Stimulated activated naive CD8-positive, alpha-beta T cell treated with anti-CD3 and anti-CD28 coated beads, Interleukin-15, Interleukin-2, amounts not matched to agents 100 U/mL and 50 U/mL, for 24 hours (primary cell): ENCODE measurements around the gene P2RY14.
A peak's percentile ranks its signal among the peaks of the same experiment; 100 is the strongest.

Experiments
- ATAC-seq: fragments of 150-1000 bp; cut with Tn5 transposase; one replicate; pipeline ENCODE4 v1.10.0; 2021
- DNase-seq: peaks from one replicate; pipeline ENCODE4 v3.0.0; 2021

P2RY14 gene

DNA sequence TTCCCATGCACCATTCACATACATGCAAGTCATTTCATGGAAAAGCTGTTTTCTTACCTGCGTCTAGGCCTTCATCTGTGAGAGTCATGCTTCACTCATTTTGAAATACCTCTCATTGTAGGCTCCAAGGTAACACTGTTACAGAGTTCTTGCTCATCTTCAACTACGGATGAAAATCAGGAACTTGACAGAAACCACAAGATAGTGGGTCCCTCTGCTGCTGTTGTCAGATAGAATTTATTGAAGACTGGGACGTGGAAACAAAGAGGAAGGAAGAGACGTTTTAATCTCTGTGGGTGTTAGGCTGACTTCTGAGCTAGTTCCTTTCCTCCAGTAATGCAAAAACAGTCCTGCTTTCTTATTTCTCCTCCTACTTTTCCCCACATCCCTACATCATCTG is at the start of gene P2RY14:
Gene P2RY14 (minus strand): TSS at position 313 of the 400 bp plus-strand sequence. CDS start 64,226 bp downstream, outside the sequence.
- peak; percentile 41 for ATAC-seq

DNA sequence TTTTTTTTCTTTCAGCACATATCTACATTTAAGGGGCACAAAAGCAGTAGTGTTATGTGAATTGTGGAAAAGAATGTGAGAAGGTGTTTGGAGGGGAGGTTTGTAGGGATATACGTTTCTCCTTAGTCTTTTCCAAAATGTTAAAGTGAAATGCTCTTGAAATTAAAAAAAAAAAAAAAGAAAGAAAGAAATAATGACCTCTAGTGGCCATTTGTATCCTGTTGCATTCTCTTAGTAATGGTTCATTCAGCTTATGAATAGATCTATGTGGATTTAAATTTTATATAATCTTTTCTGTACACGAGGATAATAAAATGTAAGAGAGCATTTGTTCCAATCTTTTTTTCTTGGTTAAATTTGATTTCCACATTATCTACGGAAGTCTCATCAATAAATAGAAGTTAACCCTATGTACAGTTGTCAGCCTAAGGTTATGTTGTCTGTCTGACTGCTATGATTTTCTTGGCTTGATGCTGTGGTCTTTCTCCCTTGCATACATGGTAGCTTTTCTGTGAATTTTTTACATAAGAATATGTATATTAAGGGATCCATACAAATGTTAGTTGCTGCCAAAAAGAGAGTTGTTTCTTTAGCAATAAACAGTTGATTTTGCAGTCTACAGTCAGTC is 49.3 kb upstream of the P2RY14 start:
- no peak for DNase-seq
- no peak for ATAC-seq

More for the DNA sequence above, at the start of gene P2RY14:
- no peak for DNase-seq

DNA sequence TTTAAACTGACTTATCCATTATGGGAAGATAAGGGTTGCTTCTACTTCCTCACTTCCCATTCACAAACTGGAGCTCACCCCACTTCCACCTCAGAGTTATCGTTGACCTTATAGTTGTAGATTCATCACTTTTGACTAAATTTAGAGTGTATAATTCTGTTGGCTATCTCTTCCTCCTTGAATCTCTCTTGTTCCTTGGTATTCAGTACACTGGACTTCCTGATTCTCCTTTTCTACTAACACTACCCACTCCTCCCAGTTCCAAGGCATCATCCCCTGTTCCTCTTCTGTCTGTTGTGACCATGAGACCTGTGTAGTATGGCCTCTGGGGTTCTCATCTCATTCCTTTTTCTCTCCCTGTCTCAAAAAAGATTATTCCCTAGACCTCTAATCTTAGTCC is 44.2 kb upstream of the P2RY14 start:
- ATAC-seq (no peak), DNase-seq (no peak)

DNA sequence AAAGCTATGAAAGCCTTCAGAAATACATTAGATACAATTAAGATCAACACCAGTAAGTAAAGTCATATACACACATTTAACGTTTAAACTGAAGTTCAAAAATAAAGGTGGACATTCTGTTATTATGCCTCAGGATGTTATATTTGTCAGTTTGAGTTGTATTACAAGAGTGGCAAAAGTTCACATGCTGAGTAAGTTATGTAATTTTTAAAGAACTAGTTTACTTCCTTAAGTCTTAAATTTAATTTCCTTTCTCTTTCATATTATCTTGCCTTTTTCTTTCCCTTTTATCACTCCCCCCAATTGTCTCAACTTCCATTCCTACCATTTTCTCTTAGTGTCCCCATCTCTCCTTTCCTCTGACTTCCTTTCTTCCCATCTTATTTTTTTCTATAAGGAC is 43.2 kb upstream of the P2RY14 start:
- no peak for DNase-seq
- ATAC-seq = no peak

DNA sequence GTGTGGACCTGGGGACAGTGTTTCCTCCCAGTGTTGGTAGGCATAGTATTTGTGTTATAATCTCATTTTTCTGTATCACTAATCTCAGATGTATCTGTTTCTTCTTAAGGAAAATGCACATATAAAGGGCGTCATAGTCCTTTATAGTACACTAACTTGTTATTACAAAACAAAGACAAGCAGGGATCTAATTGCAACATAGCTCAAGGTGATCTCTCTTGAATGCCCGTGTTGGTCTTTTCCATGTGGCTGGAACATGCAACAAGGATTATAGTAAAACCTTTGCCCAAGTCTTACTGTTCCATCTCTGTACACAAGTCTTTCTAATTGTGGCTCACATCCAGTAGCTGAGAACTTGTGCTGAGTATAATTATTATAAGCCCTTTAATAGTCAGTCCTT is 41.8 kb upstream of the P2RY14 start:
- no peak for ATAC-seq

DNA sequence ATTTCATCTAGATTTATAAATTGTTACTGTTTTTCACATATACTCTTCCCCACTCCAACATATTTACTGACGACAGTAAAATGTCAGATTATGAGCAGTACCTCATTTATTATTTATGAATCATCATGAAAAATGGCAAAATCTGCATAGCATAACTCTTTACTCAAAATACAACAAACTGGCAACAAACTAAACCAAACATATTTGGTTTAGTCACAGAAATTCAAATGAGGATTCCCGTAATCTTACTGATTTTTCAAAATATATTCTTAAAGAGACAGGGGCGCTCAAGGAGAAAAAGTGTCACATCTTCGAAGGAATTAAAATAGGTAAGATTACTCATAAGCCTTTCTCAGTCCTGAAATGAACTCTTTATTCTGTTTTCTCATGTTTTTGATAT is 41.3 kb upstream of the P2RY14 start:
- ATAC-seq (no peak), DNase-seq (no peak)

More for the DNA sequence above, 41.8 kb upstream of the P2RY14 start:
- no peak for DNase-seq

DNA sequence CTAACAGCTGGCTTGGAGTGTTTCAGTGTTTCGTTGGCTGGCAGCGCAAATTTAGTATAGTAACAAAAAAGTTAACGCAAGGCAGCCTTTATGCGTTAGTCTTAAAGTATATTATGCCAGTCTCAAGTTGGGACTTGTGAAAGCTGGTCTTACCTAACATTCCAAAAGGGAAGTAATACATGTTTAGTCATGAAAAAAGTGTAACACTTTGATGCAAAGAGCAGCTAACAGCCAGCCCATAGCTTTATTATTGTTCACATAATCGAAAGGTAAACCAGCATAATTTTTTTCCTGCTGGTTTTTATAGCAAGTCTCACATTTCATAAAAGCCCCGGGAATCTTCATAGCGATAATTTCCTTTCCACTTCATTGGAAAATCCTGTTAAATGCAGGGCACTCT is 40.6 kb upstream of the P2RY14 start:
- DNase-seq (no peak), ATAC-seq (no peak)

DNA sequence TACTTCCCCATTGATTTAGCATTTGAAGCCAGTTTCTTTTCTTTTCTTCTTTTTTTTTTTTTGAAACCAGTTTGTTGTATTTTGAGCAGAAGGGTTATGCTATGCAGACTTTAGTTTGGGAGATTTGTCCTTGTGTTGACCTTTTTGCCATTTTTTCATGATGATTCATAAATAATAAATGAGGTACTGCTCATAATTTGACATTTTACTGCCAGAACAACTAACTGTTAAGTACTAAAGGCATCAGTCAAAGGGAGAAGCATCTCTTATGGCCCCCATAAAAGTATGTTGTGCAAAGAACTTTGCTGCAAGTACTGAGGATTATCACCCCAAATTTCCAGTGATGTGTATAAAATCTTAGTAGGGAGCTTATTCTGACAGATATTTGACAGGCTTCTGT is 40.0 kb upstream of the P2RY14 start:
- no peak for DNase-seq
- ATAC-seq = no peak

DNA sequence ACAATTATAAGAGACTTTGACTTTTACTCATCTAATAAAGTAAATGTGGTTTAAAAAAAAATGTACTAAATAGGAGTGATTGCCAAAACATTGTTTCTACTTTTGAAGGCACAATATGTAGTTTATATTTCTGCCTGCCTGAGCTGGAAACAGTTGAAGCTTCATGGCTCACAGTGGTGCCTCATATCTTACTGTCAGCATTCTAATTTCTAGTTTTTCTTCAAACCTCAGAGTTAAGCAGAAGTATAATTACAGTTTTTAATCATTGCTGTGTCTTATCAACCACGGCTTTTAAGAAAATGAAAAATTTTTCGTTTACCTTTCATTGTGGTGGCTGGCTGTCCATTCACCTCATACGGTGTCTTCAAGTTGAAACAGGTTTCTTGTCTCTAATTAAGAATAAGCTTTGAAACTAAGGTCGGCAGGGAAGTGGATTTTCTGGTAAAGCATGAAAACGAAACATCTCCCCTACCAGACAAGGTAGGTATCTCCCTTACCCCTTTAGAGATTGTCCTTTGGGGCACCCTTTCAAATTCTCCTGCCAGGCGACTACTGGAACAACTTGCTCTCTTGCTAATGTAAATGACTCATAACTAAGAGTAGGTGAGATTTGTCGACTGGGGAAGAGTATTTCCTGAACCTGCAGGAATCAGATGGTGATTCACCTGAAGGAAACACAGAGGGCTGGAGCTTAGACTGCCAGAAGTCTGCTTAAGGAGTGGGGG is 38.1 kb upstream of the P2RY14 start, which contains the start of gene GPR87:
Gene GPR87 (minus strand): TSS at position 554 of the 725 bp plus-strand sequence. CDS start 16,720 bp downstream, outside the sequence.
- ATAC-seq = peak; percentile 85
- DNase-seq = peak; percentile 10

DNA sequence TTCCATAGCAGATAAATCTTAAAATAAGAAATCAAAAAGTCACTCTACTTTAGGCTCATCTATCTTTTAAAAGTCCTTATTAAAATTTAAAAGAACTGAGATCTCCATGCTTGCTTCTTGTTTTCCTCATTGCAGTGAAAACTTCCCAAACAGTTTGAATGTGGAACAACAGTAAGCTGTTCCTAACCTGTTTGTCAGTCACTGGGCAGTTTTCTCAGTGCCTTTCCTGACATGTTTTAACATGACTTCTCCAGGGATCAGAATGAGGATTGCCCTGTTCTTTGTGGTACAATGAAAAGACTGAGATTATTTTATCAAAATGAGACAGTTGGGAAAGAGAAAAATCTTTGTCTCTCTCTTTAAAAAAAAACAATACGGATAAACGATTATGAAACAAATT is 37.5 kb upstream of the P2RY14 start:
- ATAC-seq (no peak), DNase-seq (no peak)

DNA sequence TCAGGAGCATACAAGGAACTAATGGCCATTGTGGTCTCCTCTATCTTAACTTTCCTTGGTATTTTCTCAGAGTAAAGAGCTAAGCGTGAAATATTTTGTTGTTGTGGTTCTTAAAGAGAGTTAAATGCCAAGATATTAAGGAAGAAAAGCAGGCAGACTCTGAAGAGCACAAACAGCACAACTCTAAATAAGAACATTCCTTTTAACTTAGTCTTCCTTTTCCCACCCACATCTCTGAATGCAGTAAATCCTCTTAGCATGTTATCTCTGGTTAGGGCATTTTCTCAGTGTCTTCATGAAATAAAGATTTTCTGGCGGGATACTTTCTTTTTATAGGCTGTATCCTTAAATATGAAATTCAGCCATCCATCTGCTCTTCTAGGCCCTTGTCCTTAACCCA is 36.8 kb upstream of the P2RY14 start:
- ATAC-seq = no peak
- no peak for DNase-seq

DNA sequence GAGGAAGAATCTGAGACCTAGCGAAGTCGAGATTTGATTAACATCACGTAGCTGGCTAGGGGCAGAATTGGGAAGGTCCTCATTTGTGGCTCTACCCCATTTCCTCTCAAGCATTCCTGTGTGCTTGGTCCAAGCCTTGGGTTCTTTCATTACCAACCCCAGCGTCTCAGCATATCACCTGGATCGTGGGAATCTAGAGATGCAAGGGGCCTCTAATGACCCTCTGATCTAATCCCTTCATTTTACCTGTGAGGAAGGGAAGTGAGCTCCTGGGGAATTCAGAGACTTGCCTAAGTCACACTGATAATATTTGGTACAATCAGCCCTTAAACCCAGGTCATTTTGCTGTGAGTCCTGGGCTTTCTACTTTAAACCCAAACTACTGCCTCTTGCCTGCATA is 36.3 kb upstream of the P2RY14 start:
- DNase-seq (no peak), ATAC-seq (no peak)

DNA sequence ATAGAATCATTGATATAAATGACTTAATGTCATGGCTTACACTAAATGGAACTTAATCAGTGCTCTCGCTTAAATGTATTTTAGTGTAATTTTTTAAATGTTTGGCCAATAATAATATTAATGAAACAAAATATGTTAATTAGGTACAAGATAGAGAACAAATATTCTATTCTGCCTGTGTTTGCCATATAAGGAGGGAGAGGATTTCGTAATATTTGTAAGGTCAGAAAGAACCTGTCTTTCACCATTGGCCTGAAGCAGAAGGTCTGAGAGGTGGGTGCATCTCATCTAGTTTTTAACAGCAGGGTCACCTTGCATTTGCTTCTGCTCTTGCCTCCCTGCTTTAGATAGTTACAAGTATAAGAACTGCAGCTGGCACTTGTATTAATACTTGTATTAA is 35.8 kb upstream of the P2RY14 start:
- DNase-seq (no peak), ATAC-seq (no peak)

DNA sequence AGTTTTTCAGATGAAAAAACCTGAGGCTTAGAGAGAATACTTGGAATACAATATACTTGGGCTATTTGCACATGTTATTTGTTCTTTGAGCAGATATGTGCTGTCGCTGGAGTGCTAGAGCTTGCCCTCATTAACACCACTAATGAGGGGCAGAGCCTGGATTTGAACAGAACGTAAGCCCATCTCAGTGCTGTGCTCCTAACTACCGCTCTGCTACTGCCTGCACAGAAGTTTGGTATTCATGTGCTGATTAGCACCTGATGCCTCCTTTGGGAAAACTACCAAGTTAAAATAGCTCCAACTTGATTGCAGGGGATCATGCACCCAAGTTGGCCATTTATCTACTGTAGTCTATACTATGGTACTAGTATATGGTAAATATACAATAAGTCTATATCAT is 34.6 kb upstream of the P2RY14 start:
- no peak for ATAC-seq
- DNase-seq = no peak

DNA sequence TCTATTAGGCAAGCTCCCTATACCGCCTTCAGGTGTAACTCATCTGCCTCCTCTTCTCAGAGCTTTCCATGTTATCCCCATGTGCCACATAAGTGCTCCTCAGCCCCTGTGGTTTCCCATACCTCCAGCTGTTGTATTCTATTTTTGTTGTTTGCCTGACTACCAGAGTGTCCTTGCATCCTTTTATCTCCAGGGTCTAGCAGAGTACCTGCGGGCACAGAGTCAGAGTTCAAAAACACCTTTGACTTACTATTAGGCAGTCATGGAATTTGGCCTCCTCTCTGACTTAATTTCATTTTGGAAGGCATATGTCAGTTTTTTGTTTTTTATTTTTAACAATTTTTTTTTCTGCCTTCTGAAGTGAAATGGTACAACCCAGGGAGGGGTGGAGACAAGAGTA is 31.2 kb upstream of the P2RY14 start:
- no peak for DNase-seq
- ATAC-seq = no peak

DNA sequence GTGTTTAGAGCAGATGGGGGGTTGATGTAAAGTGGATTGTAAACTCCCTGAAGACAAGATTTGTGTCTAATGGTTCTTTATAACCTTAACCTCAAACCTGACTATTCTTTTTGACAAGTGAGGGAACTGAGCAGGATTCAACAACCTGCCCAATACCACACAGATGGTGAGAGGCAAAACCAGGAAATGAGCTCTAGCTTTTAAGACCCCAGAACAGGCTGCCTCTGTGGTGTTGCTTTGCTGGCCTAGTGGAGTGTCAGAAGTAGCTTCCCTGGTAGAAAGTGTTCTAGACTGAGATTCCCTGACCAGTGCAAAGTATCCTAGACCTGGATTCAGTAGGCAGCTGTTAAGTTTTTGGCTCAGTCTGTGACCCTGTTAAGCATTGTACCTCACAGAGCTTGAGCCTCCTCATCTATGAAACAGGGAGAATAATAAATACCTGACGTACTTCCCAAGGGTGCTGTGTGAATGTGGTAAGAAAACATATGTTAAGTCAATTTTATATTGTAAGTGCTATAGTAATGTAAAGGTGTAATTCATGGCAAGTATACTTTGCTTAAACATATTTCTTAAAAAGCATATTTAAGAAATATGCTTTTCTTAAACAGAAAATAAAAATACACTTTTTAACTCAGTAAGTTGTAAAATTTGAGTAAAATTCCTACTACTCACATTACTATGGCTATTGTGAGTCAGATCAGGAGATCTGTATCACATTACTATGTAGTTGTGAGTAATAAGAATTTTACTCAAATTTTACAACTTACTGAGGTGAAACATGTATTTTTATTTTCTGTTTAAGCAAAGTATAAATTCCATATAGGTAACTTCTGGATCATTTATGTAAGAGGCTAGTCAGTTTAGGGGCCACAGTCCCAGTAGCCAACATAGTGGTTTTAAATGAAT is 29.5 kb upstream of the P2RY14 start:
- DNase-seq (no peak), ATAC-seq (no peak)

DNA sequence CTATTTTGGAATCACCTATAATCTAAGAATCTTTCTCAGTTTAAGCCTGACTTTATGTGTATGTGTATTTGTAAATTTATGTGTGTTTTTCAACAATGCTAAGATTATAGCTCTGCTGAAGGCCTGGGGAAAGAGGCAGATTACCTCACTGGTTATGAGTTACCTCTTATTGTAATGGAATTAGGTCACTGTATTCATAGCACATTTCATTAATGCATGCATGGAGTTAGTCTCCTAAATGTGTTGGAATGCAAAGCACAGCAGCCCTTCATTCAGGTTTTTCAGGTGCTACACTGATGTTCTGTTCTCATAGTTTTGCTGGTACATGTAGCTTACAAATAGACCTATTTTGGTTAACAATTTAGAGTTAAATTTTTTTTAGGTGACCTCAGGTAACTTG is 28.8 kb upstream of the P2RY14 start:
- ATAC-seq (no peak), DNase-seq (no peak)

DNA sequence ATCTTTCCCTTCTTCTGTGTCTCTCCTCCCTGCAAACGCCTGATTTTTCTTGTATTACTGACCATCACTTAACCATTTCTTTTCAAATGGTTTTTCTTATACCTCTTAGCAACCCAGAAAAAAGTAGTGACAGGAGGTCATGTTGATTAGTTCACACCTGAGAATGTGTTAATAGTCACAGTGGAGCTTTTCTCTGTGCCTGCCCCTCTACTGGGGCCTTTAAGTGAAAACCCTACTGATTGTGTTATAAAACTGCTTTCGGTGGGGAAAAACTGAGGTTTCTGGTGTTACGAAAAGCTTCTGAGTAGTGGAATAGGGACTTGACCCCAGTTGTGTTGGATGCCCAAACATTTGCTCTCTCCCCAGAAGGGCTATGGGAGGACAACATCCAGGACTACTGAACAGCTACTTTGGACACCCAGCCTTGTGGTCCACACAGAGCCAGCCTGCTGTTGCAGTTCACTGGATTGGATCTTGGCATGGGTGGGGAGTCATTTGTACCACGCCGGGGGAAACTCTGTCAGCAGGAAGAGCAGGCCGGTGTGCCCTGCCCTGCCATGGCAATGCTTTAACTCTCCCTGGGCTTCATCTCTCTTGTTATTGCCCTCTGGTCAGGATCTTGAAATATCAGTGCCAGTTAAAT is 27.9 kb upstream of the P2RY14 start:
- DNase-seq (no peak), ATAC-seq (peak; percentile 5)

DNA sequence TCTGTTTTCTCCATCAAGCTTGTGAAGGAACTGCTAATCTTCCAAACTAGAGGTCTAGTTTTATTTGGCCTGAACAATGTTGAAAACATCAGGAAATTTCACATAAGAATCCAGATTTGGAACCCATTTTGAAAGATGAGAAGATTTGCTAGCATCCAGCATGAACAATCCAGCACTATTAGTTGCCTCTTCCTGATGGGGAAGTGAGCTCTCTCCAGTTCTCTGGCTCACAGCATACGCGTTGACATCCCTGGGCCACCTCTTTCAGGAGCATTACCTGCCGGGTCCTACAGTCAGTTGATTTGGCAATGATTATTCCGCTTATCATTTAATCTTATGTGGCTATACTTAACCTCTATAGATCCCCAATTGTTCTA is 27.4 kb upstream of the P2RY14 start:
- ATAC-seq (no peak), DNase-seq (no peak)

DNA sequence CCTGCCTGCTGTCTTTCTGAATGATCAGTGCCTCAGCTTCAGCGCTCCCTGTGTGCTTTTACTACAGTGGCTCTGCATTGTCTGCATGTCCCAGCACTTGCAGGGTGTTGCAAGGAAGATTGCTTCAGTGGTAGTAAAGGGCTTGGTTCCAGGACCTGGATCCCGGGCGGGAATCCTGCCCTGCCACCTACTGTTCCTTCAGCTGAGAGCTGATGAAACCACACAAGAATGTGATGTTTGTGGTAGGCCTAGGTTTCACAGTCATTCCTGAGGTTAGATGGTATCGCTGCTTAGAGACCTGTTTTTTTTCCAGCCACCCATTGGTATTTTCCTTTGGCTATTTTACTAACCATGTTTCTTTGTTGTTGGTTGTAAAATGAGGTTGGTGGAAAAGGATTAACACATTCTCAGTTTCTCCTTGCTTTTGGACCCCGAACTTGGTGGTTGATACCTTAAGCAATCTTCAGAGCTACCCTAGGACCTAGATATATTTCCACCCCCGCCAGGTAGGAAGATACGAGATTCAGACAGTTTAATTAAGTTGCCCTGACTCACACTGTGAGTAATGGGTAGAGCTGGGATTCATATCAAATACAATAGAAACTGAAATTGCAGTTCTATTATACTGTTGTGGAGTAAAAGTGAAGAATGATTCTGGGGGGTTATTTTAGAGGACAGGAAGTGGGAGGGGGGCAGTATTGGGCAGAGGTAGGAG is 26.9 kb upstream of the P2RY14 start:
- ATAC-seq = peak; percentile 86
- peak; percentile 21 for DNase-seq

DNA sequence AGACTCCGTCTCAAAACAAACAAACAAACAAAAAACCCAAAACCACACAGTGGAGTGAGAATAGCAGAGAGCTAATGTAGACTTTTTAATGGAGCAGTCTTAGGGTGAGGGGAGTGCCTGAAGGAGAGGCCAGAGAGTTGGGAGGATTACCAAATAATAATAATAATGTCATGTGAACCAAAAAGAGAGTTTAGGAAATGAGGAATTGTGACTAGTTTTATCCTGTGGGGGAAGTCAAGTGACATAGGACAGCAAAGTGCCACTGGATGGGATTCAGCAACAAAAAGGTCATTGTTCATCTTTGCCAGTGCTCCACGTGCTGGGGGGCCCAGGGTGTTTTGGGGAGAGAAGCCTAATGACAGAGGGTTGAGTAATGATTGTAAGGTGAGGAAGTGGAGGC is 25.4 kb upstream of the P2RY14 start:
- DNase-seq = no peak
- ATAC-seq = no peak

DNA sequence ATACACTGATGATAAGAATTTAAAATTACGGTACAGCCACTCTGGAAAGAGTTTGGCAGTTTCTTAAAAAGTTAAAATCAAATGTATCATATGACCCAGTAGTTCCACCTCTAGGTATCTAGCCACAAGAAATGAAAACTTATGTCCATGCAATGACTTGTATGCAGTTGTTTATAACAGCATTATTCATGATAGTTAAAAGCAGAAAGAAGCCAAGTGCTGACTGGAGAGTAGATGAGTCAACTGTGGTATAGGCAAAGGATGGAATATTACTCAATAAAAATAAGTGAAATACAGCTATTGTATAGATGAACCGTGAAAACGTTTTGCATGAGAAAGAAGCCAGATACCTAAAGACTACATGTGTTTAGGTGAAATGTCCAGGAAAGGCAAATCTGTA is 23.4 kb upstream of the P2RY14 start:
- ATAC-seq = peak; percentile 26
- no peak for DNase-seq
